GM23248 (cell line): Measurements from ENCODE around the gene LAMA5. TPM values are rescaled to one million over a fixed set of nuclear protein-coding genes. Genes with fewer than 3 reads are reported as not detected.

Experiments used
- DNase-seq: peaks from one replicate; pipeline ENCODE4 v3.0.0-alpha.2; 2015
- H2AFZ ChIP-seq: fragments of 200-600 bp; sonication (generic); 2 replicates; pipeline ENCODE4 v1.6.1; 2016; ENCODE audit warnings: antibody characterized with exemption
- H3F3A ChIP-seq: fragments of 200-600 bp; sonication (generic); 2 replicates; pipeline ENCODE4 v1.6.1; 2016; ENCODE audit warnings: mild to moderate bottlenecking, antibody characterized with exemption, mixed run types; ENCODE audit not compliant: insufficient read depth
- H3K27ac ChIP-seq: fragments of 200-600 bp; sonication (generic); 2 replicates; pipeline ENCODE4 v1.5.1; 2016; ENCODE audit warnings: mild to moderate bottlenecking
- H3K27me3 ChIP-seq: fragments of 200-600 bp; sonication (generic); replicated peaks from 2 replicates; pipeline ENCODE4 v1.6.1; 2016; ENCODE audit warnings: mild to moderate bottlenecking; ENCODE audit not compliant: insufficient read depth
- H3K36me3 ChIP-seq: fragments of 200-600 bp; sonication (generic); 2 replicates; pipeline ENCODE4 v1.6.1; 2016; ENCODE audit warnings: low read depth, mild to moderate bottlenecking
- H3K4me1 ChIP-seq: fragments of 200-600 bp; sonication (generic); 2 replicates; pipeline ENCODE4 v1.6.1; 2016; ENCODE audit warnings: mild to moderate bottlenecking; ENCODE audit not compliant: insufficient read depth
- H3K4me2 ChIP-seq: fragments of 200-600 bp; sonication (generic); one replicate; pipeline ENCODE4 v1.6.1; 2016; ENCODE audit warnings: mild to moderate bottlenecking; ENCODE audit not compliant: unreplicated experiment
- H3K4me3 ChIP-seq: fragments of 200-600 bp; sonication (generic); 2 replicates; pipeline ENCODE4 v1.5.1; 2016; ENCODE audit warnings: mild to moderate bottlenecking
- H3K79me2 ChIP-seq: fragments of 200-600 bp; sonication (generic); 2 replicates; pipeline ENCODE4 v1.6.1; 2016; ENCODE audit warnings: mild to moderate bottlenecking; ENCODE audit not compliant: insufficient read depth
- H3K9ac ChIP-seq: fragments of 200-600 bp; sonication (generic); 2 replicates; pipeline ENCODE4 v1.6.1; 2016; ENCODE audit warnings: mild to moderate bottlenecking
- H3K9me2 ChIP-seq: fragments of 200-600 bp; sonication (generic); 2 replicates; pipeline ENCODE4 v1.6.1; 2016; ENCODE audit warnings: mixed run types, mild to moderate bottlenecking, moderate library complexity; ENCODE audit not compliant: insufficient read depth
- H3K9me3 ChIP-seq: fragments of 200-600 bp; sonication (generic); one replicate; pipeline ENCODE4 v1.6.1; 2017; ENCODE audit warnings: low read depth
- H4K20me1 ChIP-seq: fragments of 200-600 bp; sonication (generic); 2 replicates; pipeline ENCODE4 v1.6.0; 2016; ENCODE audit not compliant: insufficient read depth
- EZH2 ChIP-seq: fragments of 200-600 bp; sonication (generic); IDR thresholded peaks from 2 replicates; pipeline ENCODE4 v1.6.1; 2018; ENCODE audit warnings: antibody characterized with exemption, mild to moderate bottlenecking; ENCODE audit not compliant: insufficient read depth, poor library complexity, severe bottlenecking
- EZH2phosphoT487 ChIP-seq: fragments of 200-600 bp; sonication (generic); IDR thresholded peaks from 2 replicates; pipeline ENCODE4 v1.6.1; 2018; ENCODE audit warnings: antibody characterized with exemption, moderate library complexity, mild to moderate bottlenecking, low read depth; ENCODE audit not compliant: insufficient read depth
- WGBS, 2 experiments: methylation state at CpG; one replicate each; pipeline ENCODE4 v1.1.6; 2015 to 2017; ENCODE audit warnings: low lambda C conversion rate in 2 of 2, low coverage in 1 of 2; ENCODE audit errors: missing lambda C conversion rate in 2 of 2; 5-methylcytosine and 5-hydroxymethylcytosine counted together
- in situ Hi-C: fragments of 300-500 bp; cut with MboI; formaldehyde crosslinking; loops from 2 replicates; pipeline ENCODE4 v1.15.0; 2020
- polyA plus RNA-seq: library from polyadenylated mRNA; unstranded; fragments of >200 nt; fragmentation: Nextera tagmentation; extraction: Ambion mirVana; gene quantifications from 2 replicates; pipeline ENCODE4 v1.2.1, GENCODE V29; 2016
- total RNA-seq: library from RNA; depleted of rRNA; stranded (reverse); fragments of >200 nt; shearing (Covaris generic); gene quantifications from 2 replicates; pipeline ENCODE4 v1.2.3, GENCODE V29; 2014

LAMA5 gene
- total and polyA plus RNA-seq, 2 experiments from 2014 or later: 4.5 to 6.0 TPM

GRCh38 chr20:62312662-62312977, 54.5 kb downstream of the LAMA5 start:
- H3K4me1 ChIP-seq: no peaks in the 10 kb centered on the region
- H3K27me3 ChIP-seq: no peaks in the 10 kb centered on the region
- H3K9ac ChIP-seq: no peak overlapping the region
- H3K9me2 ChIP-seq: no peaks in the 10 kb centered on the region
- no peak for DNase-seq
- TF ChIP-seq EZH2phosphoT487 (no peak), EZH2 (no peak)
- peaks cover 8% of the 10 kb centered on the region; the same call in 1 of the 2 replicates for H3K36me3 ChIP-seq
- H3K79me2 ChIP-seq: no peaks in the 10 kb centered on the region; the same call in 1 of the 2 replicates
- no peaks in the 10 kb centered on the region for H3F3A ChIP-seq
- H3K27ac ChIP-seq: no peak overlapping the region
- H4K20me1 ChIP-seq: no peaks in the 10 kb centered on the region
- H3K4me3 ChIP-seq: no peak overlapping the region
- in situ Hi-C loops: no loop called here
- no peaks in the 10 kb centered on the region for H3K9me3 ChIP-seq
- no peak overlapping the region for H2AFZ ChIP-seq
- 84 to 95% methylated on average over 11 to 16 of the region's 16 CpGs for WGBS, 2 experiments
- H3K4me2 ChIP-seq: no peak overlapping the region

- no peak overlapping the region for H2AFZ ChIP-seq
Measured at GRCh38 chr20:62311832-62312661, 55.1 kb downstream of the LAMA5 start.

GRCh38 chr20:62311150-62311549, 56.0 kb downstream of the LAMA5 start:
- Histone ChIP-seq H3K27me3 (no peaks in the 10 kb centered on the region), H2AFZ (no peak overlapping the region), H3K4me1 (no peaks in the 10 kb centered on the region), H3K36me3 (peaks cover 8% of the 10 kb centered on the region; the same call in 1 of the 2 replicates), H3K79me2 (peaks cover 13% of the 10 kb centered on the region), H3K4me2 (no peak overlapping the region), H3K4me3 (no peak overlapping the region), H3K9me2 (no peaks in the 10 kb centered on the region), H3K27ac (no peak overlapping the region), H3K9ac (no peak overlapping the region), H3K9me3 (no peaks in the 10 kb centered on the region), H3F3A (no peaks in the 10 kb centered on the region), H4K20me1 (no peaks in the 10 kb centered on the region)
- in situ Hi-C loops: no loop called here
- no peak for DNase-seq
- WGBS, 2 experiments: 82 to 83% methylated on average over 18 of the region's 18 CpGs
- TF ChIP-seq EZH2: no peak
- no peak for TF ChIP-seq EZH2phosphoT487

More at GRCh38 chr20:62311832-62312661, 55.1 kb downstream of the LAMA5 start:
- in situ Hi-C loops: no loop called here
- Histone ChIP-seq H3K4me2 (no peak overlapping the region), H3K9me2 (no peaks in the 10 kb centered on the region), H3F3A (no peaks in the 10 kb centered on the region), H3K9ac (no peak overlapping the region), H3K9me3 (no peaks in the 10 kb centered on the region), H4K20me1 (no peaks in the 10 kb centered on the region), H3K27ac (no peak overlapping the region), H3K4me1 (no peaks in the 10 kb centered on the region), H3K27me3 (no peaks in the 10 kb centered on the region), H3K36me3 (peaks cover 8% of the 10 kb centered on the region; the same call in 1 of the 2 replicates), H3K79me2 (peaks cover 4% of the 10 kb centered on the region), H3K4me3 (no peak overlapping the region)
- 80 to 87% methylated on average over 48 to 57 of the region's 60 CpGs for WGBS, 2 experiments
- TF ChIP-seq EZH2 (no peak), EZH2phosphoT487 (no peak)
- no peak for DNase-seq

GRCh38 chr20:62310757-62311121, 56.4 kb downstream of the LAMA5 start:
- in situ Hi-C loops: no loop called here
- H3K79me2 ChIP-seq: peaks cover 17% of the 10 kb centered on the region
- H3K27me3 ChIP-seq: no peaks in the 10 kb centered on the region
- H3K36me3 ChIP-seq: peaks cover 8% of the 10 kb centered on the region; the same call in 1 of the 2 replicates
- H2AFZ ChIP-seq: no peak overlapping the region
- H3K9me2 ChIP-seq: no peaks in the 10 kb centered on the region
- H3K4me1 ChIP-seq: no peaks in the 10 kb centered on the region
- H3F3A ChIP-seq: no peaks in the 10 kb centered on the region
- no peaks in the 10 kb centered on the region for H4K20me1 ChIP-seq
- H3K9me3 ChIP-seq: no peaks in the 10 kb centered on the region
- H3K4me3 ChIP-seq: no peak overlapping the region
- no peak for TF ChIP-seq EZH2phosphoT487
- TF ChIP-seq EZH2: no peak
- WGBS, 2 experiments: 71 to 75% methylated on average over 16 to 25 of the region's 25 CpGs
- no peak overlapping the region for H3K4me2 ChIP-seq
- no peak for DNase-seq
- no peak overlapping the region for H3K27ac ChIP-seq
- no peak overlapping the region for H3K9ac ChIP-seq
